C4-2B (cell line): ENCODE data around the gene NELL1.

Experiments
- H3K27ac ChIP-seq: fragments of 450-650 bp; 2 replicates; pipeline ENCODE4 v1.5.1; 2017
- CTCF ChIP-seq: fragments of 450-650 bp; conservative IDR thresholded peaks from 2 replicates; pipeline ENCODE4 v1.5.1; 2017; ENCODE audit warnings: mild to moderate bottlenecking
- ZFX ChIP-seq: fragments of 450-650 bp; IDR thresholded peaks from 2 replicates; pipeline ENCODE4 v1.6.1; 2017

Gene NELL1

GRCh38 chr11:21480240-21480639, 810.9 kb downstream of the NELL1 start:
- TF ChIP-seq ZFX (no peak), CTCF (no peak)
- no peak overlapping the region for H3K27ac ChIP-seq

GRCh38 chr11:21481255-21481654, 811.9 kb downstream of the NELL1 start:
- no peak for TF ChIP-seq CTCF
- no peak for TF ChIP-seq ZFX
- no peak overlapping the region for H3K27ac ChIP-seq

GRCh38 chr11:21484039-21484438, 814.7 kb downstream of the NELL1 start:
- TF ChIP-seq ZFX (no peak), CTCF (no peak)
- H3K27ac ChIP-seq, result no peak overlapping the region

- H3K27ac ChIP-seq, result no peak overlapping the region
- no peak for TF ChIP-seq CTCF
- TF ChIP-seq ZFX, result no peak
These were observed 815.6 kb downstream of the NELL1 start for GRCh38 chr11:21485006-21485405.

GRCh38 chr11:21485426-21485825, 816.0 kb downstream of the NELL1 start:
- TF ChIP-seq ZFX (no peak), CTCF (no peak)
- H3K27ac ChIP-seq, result no peak overlapping the region

GRCh38 chr11:21489416-21490115, 820.2 kb downstream of the NELL1 start:
- TF ChIP-seq CTCF (no peak), ZFX (no peak)
- H3K27ac ChIP-seq, result no peak overlapping the region

- no peak overlapping the region for H3K27ac ChIP-seq
- no peak for TF ChIP-seq ZFX
- TF ChIP-seq CTCF, result no peak
These were observed 823.5 kb downstream of the NELL1 start for GRCh38 chr11:21492931-21493330.
